ENCODE measurements around the gene TBC1D22B. TPM values are rescaled to one million over a fixed set of nuclear protein-coding genes. Genes with fewer than 3 reads are reported as not detected.

TBC1D22B gene
- total and polyA plus RNA-seq, 2 of the 13 experiments (the other 11 are each of a cell fraction or from before 2014, with no cell fraction given) = 9.7 to 12.9 TPM

- TF ChIP-seq CBX2 (IDR thresholded peaks at IDR 0.05; ENCODE audit: low read depth, low read length) (no peak), CBX2 (CRISPR knock-in tag; IDR thresholded peaks at IDR 0.05; ENCODE audit: low read depth) (no peak), KMT2B (CRISPR knock-in tag; IDR thresholded peaks at IDR 0.05) (no peak), ZSCAN30 (CRISPR knock-in tag; IDR thresholded peaks at IDR 0.05) (no peak), ELF3 (CRISPR knock-in tag; IDR thresholded peaks at IDR 0.05) (no peak), XRCC5 (optimal IDR thresholded peaks at IDR 0.05; ENCODE audit: low read length) (no peak), THAP8 (CRISPR knock-in tag; IDR thresholded peaks at IDR 0.05; ENCODE audit: borderline replicate concordance) (no peak), ARNTL (CRISPR knock-in tag; IDR thresholded peaks at IDR 0.05) (no peak)
These were observed 11.5 kb downstream of the TBC1D22B start (continued) for GRCh38 chr6:37269105-37269504.

GRCh38 chr6:37272834-37273566 lies 15.4 kb downstream of the TBC1D22B start:
- BruUV-seq (replicated peaks) = no TSS peak
- DNase-seq (ENCODE audit: low spot score) = no peak
- Histone ChIP-seq H3K79me2 (ENCODE audit: insufficient read depth, low read length) (peaks cover 19% of the 10 kb centered on the region), H3K9me3 (ENCODE audit: low read length) (no peaks in the 10 kb centered on the region), H3K9ac (ENCODE audit: insufficient read depth, low read depth, low read length) (no peak overlapping the region), H3K36me3 (replicated peaks in 1 of 2; ENCODE audit: control insufficient read depth in 1 of 2, insufficient read depth in 2 of 2, low read length in 2 of 2) (peaks cover 6 to 28% of the 10 kb centered on the region in 2 experiments), H3K27ac (ENCODE audit: extremely low read length, insufficient read depth, low read length) (no peak overlapping the region), H3K27me3 (ENCODE audit: control insufficient read depth in 1 of 2, insufficient read depth in 2 of 2, low read length in 2 of 2) (no peaks in the 10 kb centered on the region), H3K4me3 (replicated peaks in 1 of 3; ENCODE audit: insufficient read depth in 1 of 3, low read depth in 2 of 3, low read length in 3 of 3) (no peak overlapping the region), H3K4me1 (ENCODE audit: insufficient read depth, low read length) (no peaks in the 10 kb centered on the region), H2AFZ (ENCODE audit: low read length) (no peak overlapping the region), H4K20me1 (ENCODE audit: insufficient read depth, low read length) (no peaks in the 10 kb centered on the region), H3K4me2 (ENCODE audit: low read depth, low read length) (no peak overlapping the region)
- 92% methylated on average over 8 of the region's 8 CpGs for WGBS (ENCODE audit: low lambda C conversion rate)
- intact Hi-C loops (cut with micrococcal nuclease; ENCODE audit: unreplicated experiment) (no loop called here), in situ Hi-C loops (cut with HindIII; ENCODE audit: extremely low pct_ligation_motif_present, low pct_unique_long_range_greater_than_20kb) (no loop called here)
- TF ChIP-seq BCLAF1 (IDR thresholded peaks at IDR 0.05) = no peak
- TF ChIP-seq ZHX2 (IDR thresholded peaks at IDR 0.05; ENCODE audit: low read depth) = no peak
- no peak for TF ChIP-seq ZHX2 (CRISPR knock-in tag; IDR thresholded peaks at IDR 0.05; ENCODE audit: borderline replicate concordance)
- TF ChIP-seq POLR2A (IDR thresholded peaks at IDR 0.05; ENCODE audit: insufficient read depth in 1 of 2, low read depth in 2 of 2, low read length in 2 of 2) = no peak
- no peak for TF ChIP-seq SATB2 (CRISPR knock-in tag; IDR thresholded peaks at IDR 0.05)
- no peak for TF ChIP-seq SIN3A (IDR thresholded peaks at IDR 0.05; ENCODE audit: borderline replicate concordance, low read depth, low read length)
- no peak for TF ChIP-seq TRIM24 (CRISPR knock-in tag; IDR thresholded peaks at IDR 0.05)
- ChIA-PET CTCF (ENCODE audit: low intra/inter-chr PET ratio, low total read pairs) (no interaction called here), POLR2A (no interaction called here)
- no peak for FAIRE-seq
- no peak for ATAC-seq

All from HepG2 (cell line).